GM23248 (cell line): ENCODE data around the gene MARK3. TPM values are rescaled to one million over a fixed set of nuclear protein-coding genes. Genes with fewer than 3 reads are reported as not detected.

ENCODE experiments used
- DNase-seq: peaks from one replicate; pipeline ENCODE4 v3.0.0-alpha.2; 2015
- H2AFZ ChIP-seq: fragments of 200-600 bp; sonication (generic); 2 replicates; pipeline ENCODE4 v1.6.1; 2016; ENCODE audit warnings: antibody characterized with exemption
- H3F3A ChIP-seq: fragments of 200-600 bp; sonication (generic); 2 replicates; pipeline ENCODE4 v1.6.1; 2016; ENCODE audit warnings: mild to moderate bottlenecking, antibody characterized with exemption, mixed run types; ENCODE audit not compliant: insufficient read depth
- H3K27ac ChIP-seq: fragments of 200-600 bp; sonication (generic); 2 replicates; pipeline ENCODE4 v1.5.1; 2016; ENCODE audit warnings: mild to moderate bottlenecking
- H3K27me3 ChIP-seq: fragments of 200-600 bp; sonication (generic); replicated peaks from 2 replicates; pipeline ENCODE4 v1.6.1; 2016; ENCODE audit warnings: mild to moderate bottlenecking; ENCODE audit not compliant: insufficient read depth
- H3K36me3 ChIP-seq: fragments of 200-600 bp; sonication (generic); 2 replicates; pipeline ENCODE4 v1.6.1; 2016; ENCODE audit warnings: low read depth, mild to moderate bottlenecking
- H3K4me1 ChIP-seq: fragments of 200-600 bp; sonication (generic); 2 replicates; pipeline ENCODE4 v1.6.1; 2016; ENCODE audit warnings: mild to moderate bottlenecking; ENCODE audit not compliant: insufficient read depth
- H3K4me2 ChIP-seq: fragments of 200-600 bp; sonication (generic); one replicate; pipeline ENCODE4 v1.6.1; 2016; ENCODE audit warnings: mild to moderate bottlenecking; ENCODE audit not compliant: unreplicated experiment
- H3K4me3 ChIP-seq: fragments of 200-600 bp; sonication (generic); 2 replicates; pipeline ENCODE4 v1.5.1; 2016; ENCODE audit warnings: mild to moderate bottlenecking
- H3K79me2 ChIP-seq: fragments of 200-600 bp; sonication (generic); 2 replicates; pipeline ENCODE4 v1.6.1; 2016; ENCODE audit warnings: mild to moderate bottlenecking; ENCODE audit not compliant: insufficient read depth
- H3K9ac ChIP-seq: fragments of 200-600 bp; sonication (generic); 2 replicates; pipeline ENCODE4 v1.6.1; 2016; ENCODE audit warnings: mild to moderate bottlenecking
- H3K9me2 ChIP-seq: fragments of 200-600 bp; sonication (generic); 2 replicates; pipeline ENCODE4 v1.6.1; 2016; ENCODE audit warnings: mixed run types, mild to moderate bottlenecking, moderate library complexity; ENCODE audit not compliant: insufficient read depth
- H3K9me3 ChIP-seq: fragments of 200-600 bp; sonication (generic); one replicate; pipeline ENCODE4 v1.6.1; 2017; ENCODE audit warnings: low read depth
- H4K20me1 ChIP-seq: fragments of 200-600 bp; sonication (generic); 2 replicates; pipeline ENCODE4 v1.6.0; 2016; ENCODE audit not compliant: insufficient read depth
- EZH2 ChIP-seq: fragments of 200-600 bp; sonication (generic); IDR thresholded peaks from 2 replicates; pipeline ENCODE4 v1.6.1; 2018; ENCODE audit warnings: antibody characterized with exemption, mild to moderate bottlenecking; ENCODE audit not compliant: insufficient read depth, poor library complexity, severe bottlenecking
- EZH2phosphoT487 ChIP-seq: fragments of 200-600 bp; sonication (generic); IDR thresholded peaks from 2 replicates; pipeline ENCODE4 v1.6.1; 2018; ENCODE audit warnings: antibody characterized with exemption, moderate library complexity, mild to moderate bottlenecking, low read depth; ENCODE audit not compliant: insufficient read depth
- WGBS, 2 experiments: methylation state at CpG; one replicate each; pipeline ENCODE4 v1.1.6; 2015 to 2017; ENCODE audit warnings: low lambda C conversion rate in 2 of 2, low coverage in 1 of 2; ENCODE audit errors: missing lambda C conversion rate in 2 of 2; 5-methylcytosine and 5-hydroxymethylcytosine counted together
- in situ Hi-C: fragments of 300-500 bp; cut with MboI; formaldehyde crosslinking; loops from 2 replicates; pipeline ENCODE4 v1.15.0; 2020
- polyA plus RNA-seq: library from polyadenylated mRNA; unstranded; fragments of >200 nt; fragmentation: Nextera tagmentation; extraction: Ambion mirVana; gene quantifications from 2 replicates; pipeline ENCODE4 v1.2.1, GENCODE V29; 2016
- total RNA-seq: library from RNA; depleted of rRNA; stranded (reverse); fragments of >200 nt; shearing (Covaris generic); gene quantifications from 2 replicates; pipeline ENCODE4 v1.2.3, GENCODE V29; 2014

MARK3 gene
- total and polyA plus RNA-seq, 2 experiments from 2014 or later: 32.9 to 80.6 TPM

DNA sequence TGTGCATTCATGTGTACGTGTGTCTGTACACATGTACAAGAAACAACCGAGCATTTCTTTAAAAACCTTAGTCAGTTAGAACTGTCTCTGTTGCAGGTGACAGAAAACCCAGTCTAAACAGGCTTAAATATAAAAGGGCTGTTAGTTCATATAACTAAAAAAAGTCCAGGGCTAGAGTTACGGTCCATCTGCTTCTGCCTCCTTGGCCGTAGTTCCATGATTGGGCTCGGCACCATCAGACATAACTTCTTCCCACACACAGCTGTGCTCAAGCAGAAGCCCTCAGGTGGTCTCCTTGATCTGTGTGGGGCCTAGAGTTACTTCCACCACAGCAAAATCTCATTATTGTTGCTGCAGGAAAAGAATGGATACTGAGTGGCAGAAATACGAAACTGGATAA is 102.9 kb downstream of the MARK3 start:
- Histone ChIP-seq H3K4me3 (no peak overlapping the region), H3K4me2 (no peak overlapping the region), H4K20me1 (peaks cover 6% of the 10 kb centered on the region; the same call in 1 of the 2 replicates), H2AFZ (no peak overlapping the region), H3K27me3 (no peaks in the 10 kb centered on the region), H3K9me3 (no peaks in the 10 kb centered on the region), H3K9me2 (no peaks in the 10 kb centered on the region), H3K27ac (no peak overlapping the region), H3K36me3 (peaks cover 22% of the 10 kb centered on the region), H3K79me2 (peaks cover 53% of the 10 kb centered on the region), H3K4me1 (peaks cover 29% of the 10 kb centered on the region), H3K9ac (no peak overlapping the region), H3F3A (peaks cover 20% of the 10 kb centered on the region)
- 94 to 98% methylated on average over 6 of the region's 6 CpGs for WGBS, 2 experiments
- no peak for TF ChIP-seq EZH2
- no peak for TF ChIP-seq EZH2phosphoT487
- no peak for DNase-seq
- in situ Hi-C loops: no loop called here

DNA sequence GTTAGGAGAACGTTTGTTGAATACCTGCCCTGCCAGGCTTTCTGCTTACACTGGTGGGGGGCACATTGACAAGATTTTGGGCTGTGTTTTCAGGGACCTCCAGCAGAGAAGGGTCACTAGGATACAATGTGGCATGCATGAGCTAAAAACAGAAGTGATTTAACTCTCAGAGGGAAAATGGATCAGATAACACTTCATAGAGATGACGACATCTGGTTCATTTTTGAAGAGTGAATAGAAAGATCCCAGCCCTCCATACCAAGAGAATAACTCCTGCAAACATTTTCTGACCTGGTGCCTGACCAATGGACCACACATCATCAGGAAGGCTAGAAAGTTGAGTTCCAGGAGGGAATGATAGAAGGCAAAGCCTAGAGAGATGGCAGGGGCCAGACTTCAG is 103.7 kb downstream of the MARK3 start:
- Histone ChIP-seq H3K9me3 (no peaks in the 10 kb centered on the region), H3K79me2 (peaks cover 59% of the 10 kb centered on the region), H3F3A (peaks cover 11% of the 10 kb centered on the region), H3K4me1 (peaks cover 26% of the 10 kb centered on the region), H3K9me2 (no peaks in the 10 kb centered on the region), H3K4me3 (no peak overlapping the region), H3K27me3 (no peaks in the 10 kb centered on the region), H3K27ac (peak overlapping the region; percentile 35; the same call in 1 of the 2 replicates), H3K4me2 (no peak overlapping the region), H3K36me3 (peaks cover 20% of the 10 kb centered on the region), H4K20me1 (peaks cover 4% of the 10 kb centered on the region; the same call in 1 of the 2 replicates), H3K9ac (no peak overlapping the region), H2AFZ (no peak overlapping the region)
- DNase-seq: peak; percentile 45
- 73% methylated on average over 2 of the region's 2 CpGs for WGBS, 2 experiments
- no peak for TF ChIP-seq EZH2phosphoT487
- TF ChIP-seq EZH2: no peak
- in situ Hi-C loops: no loop called here

DNA sequence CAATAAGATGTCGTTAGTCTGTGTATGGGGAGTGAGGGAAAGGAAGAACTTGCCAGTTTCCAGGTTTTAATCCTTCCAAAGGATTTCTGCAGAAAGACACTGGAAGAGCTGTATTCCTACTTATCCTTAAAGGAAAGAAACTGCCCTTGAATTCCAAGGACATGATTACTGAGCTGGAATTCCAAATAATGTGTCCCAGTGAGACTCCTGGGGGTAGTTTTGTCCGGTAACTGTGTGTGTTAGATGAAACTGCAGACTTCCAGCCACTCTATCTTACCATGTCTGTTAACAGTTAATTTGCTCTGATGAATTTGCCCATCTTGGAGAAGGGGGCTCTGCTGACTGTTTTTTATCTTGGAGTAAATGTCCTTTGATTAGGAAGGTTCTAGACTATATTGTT is 104.4 kb downstream of the MARK3 start:
- in situ Hi-C loops: no loop called here
- H3K36me3 ChIP-seq: peaks cover 17% of the 10 kb centered on the region
- no peaks in the 10 kb centered on the region for H3K9me3 ChIP-seq
- no peaks in the 10 kb centered on the region for H4K20me1 ChIP-seq
- no peak for TF ChIP-seq EZH2
- TF ChIP-seq EZH2phosphoT487: no peak
- peaks cover 5% of the 10 kb centered on the region for H3F3A ChIP-seq
- H3K9me2 ChIP-seq: no peaks in the 10 kb centered on the region
- H3K79me2 ChIP-seq: peaks cover 60% of the 10 kb centered on the region
- peaks cover 23% of the 10 kb centered on the region for H3K4me1 ChIP-seq
- H3K4me2 ChIP-seq: no peak overlapping the region
- no peak for DNase-seq
- no peak overlapping the region for H3K4me3 ChIP-seq
- no peaks in the 10 kb centered on the region for H3K27me3 ChIP-seq
- no peak overlapping the region for H2AFZ ChIP-seq
- 92 to 93% methylated on average over 2 of the region's 2 CpGs for WGBS, 2 experiments
- H3K27ac ChIP-seq: 0 out of 2 replicates have a peak overlapping the region, but pooled peaks have one; percentile 14
- no peak overlapping the region for H3K9ac ChIP-seq

DNA sequence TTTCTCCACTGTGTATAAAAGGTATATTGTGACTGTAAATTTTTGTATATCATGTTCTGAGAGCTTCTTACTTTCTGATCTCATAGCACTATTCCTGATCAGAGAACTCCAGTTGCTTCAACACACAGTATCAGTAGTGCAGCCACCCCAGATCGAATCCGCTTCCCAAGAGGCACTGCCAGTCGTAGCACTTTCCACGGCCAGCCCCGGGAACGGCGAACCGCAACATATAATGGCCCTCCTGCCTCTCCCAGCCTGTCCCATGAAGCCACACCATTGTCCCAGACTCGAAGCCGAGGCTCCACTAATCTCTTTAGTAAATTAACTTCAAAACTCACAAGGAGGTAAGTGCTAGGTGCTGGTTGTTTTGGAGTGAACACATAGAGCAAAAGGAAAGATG is 106.5 kb downstream of the MARK3 start:
- Histone ChIP-seq H3K4me2 (no peak overlapping the region), H3K9me3 (no peaks in the 10 kb centered on the region), H3K27ac (peak overlapping the region; percentile 75; the same call in 1 of the 2 replicates), H4K20me1 (no peaks in the 10 kb centered on the region), H3K36me3 (peaks cover 30% of the 10 kb centered on the region; the same call in 1 of the 2 replicates), H3F3A (peaks cover 5% of the 10 kb centered on the region), H3K4me3 (no peak overlapping the region), H2AFZ (no peak overlapping the region), H3K9me2 (no peaks in the 10 kb centered on the region), H3K79me2 (peaks cover 61% of the 10 kb centered on the region), H3K27me3 (no peaks in the 10 kb centered on the region), H3K9ac (no peak overlapping the region), H3K4me1 (peaks cover 23% of the 10 kb centered on the region)
- 36 to 40% methylated on average over 10 of the region's 10 CpGs for WGBS, 2 experiments
- in situ Hi-C loops: no loop called here
- no peak for TF ChIP-seq EZH2phosphoT487
- no peak for TF ChIP-seq EZH2
- DNase-seq: no peak
